Fibroblast of lung (primary cell): ENCODE data around the gene SNX32. TPM values are rescaled to one million over a fixed set of nuclear protein-coding genes. Genes with fewer than 3 reads are reported as not detected.
A peak's percentile ranks its signal among the peaks of the same experiment; 100 is the strongest.

Experiments used
- DNase-seq, 2 donors: peaks; one replicate each; pipeline versions ENCODE4 v3.0.0 to v3.0.0-alpha.2; 2010; ENCODE audit warnings: low read depth in 2 of 2
- H2AFZ ChIP-seq: 2 replicates; pipeline ENCODE4 v1.5.1; 2012; ENCODE audit warnings: low read length, control low read depth, inconsistent platforms
- H3K27ac ChIP-seq: 2 replicates; pipeline ENCODE4 v1.5.1; 2011; ENCODE audit warnings: low read length, control low read depth; ENCODE audit not compliant: insufficient read depth
- H3K27me3 ChIP-seq: 2 replicates; pipeline ENCODE4 v1.5.1; 2011; ENCODE audit warnings: mild to moderate bottlenecking, low read length; ENCODE audit not compliant: control insufficient read depth, insufficient read depth
- H3K36me3 ChIP-seq: 2 replicates; pipeline ENCODE4 v1.5.1; 2011; ENCODE audit warnings: low read length; ENCODE audit not compliant: control insufficient read depth, insufficient read depth
- H3K4me1 ChIP-seq: 2 replicates; pipeline ENCODE4 v1.5.1; 2011; ENCODE audit warnings: low read length; ENCODE audit not compliant: control insufficient read depth, insufficient read depth; ENCODE audit errors: extremely low read depth
- H3K4me2 ChIP-seq: 2 replicates; pipeline ENCODE4 v1.5.1; 2011; ENCODE audit warnings: low read length, control low read depth; ENCODE audit not compliant: insufficient read depth; ENCODE audit errors: extremely low read depth
- H3K4me3 ChIP-seq, 4 experiments: fragments of 200-600 bp in 1 of 4; sonication (generic) in 1 of 4; replicated peaks in 1 of 4; 2 replicates each; pipeline ENCODE4 v1.5.1; 2011 to 2016; ENCODE audit warnings: low read length in 4 of 4, low read depth in 3 of 4, mild to moderate bottlenecking in 3 of 4, control low read depth in 2 of 4, inconsistent platforms in 1 of 4, mixed read lengths in 1 of 4; ENCODE audit not compliant: insufficient read depth in 1 of 4; ENCODE audit errors: control extremely low read depth in 1 of 4
- H3K79me2 ChIP-seq: 2 replicates; pipeline ENCODE4 v1.5.1; 2012; ENCODE audit warnings: mild to moderate bottlenecking, low read length, inconsistent platforms; ENCODE audit not compliant: control insufficient read depth, insufficient read depth
- H3K9ac ChIP-seq: 2 replicates; pipeline ENCODE4 v1.5.1; 2011; ENCODE audit warnings: mild to moderate bottlenecking, low read length, control low read depth; ENCODE audit not compliant: insufficient read depth
- H3K9me3 ChIP-seq: 2 replicates; pipeline ENCODE4 v1.5.1; 2012; ENCODE audit warnings: low read depth, low read length; ENCODE audit not compliant: control insufficient read depth, insufficient read depth
- H4K20me1 ChIP-seq: 2 replicates; pipeline ENCODE4 v1.5.1; 2011; ENCODE audit warnings: low read length; ENCODE audit not compliant: control insufficient read depth, insufficient read depth; ENCODE audit errors: extremely low read depth
- CTCF ChIP-seq, 2 donors: IDR thresholded peaks in 1 of 2; conservative IDR thresholded peaks in 1 of 2; 1 replicate in 1 of 2; 2 replicates in 1 of 2; pipeline ENCODE4 v1.5.1; 2011 to 2012; ENCODE audit warnings: low read length in 2 of 2, control low read depth in 1 of 2, inconsistent platforms in 1 of 2, low read depth in 1 of 2, mild to moderate bottlenecking in 1 of 2
- EZH2 ChIP-seq: IDR thresholded peaks from 2 replicates; pipeline ENCODE4 v1.5.1; 2012; ENCODE audit warnings: low read length, control low read depth, mild to moderate bottlenecking; ENCODE audit errors: missing control alignments
- polyA plus RNA-seq, 2 donors: library from polyadenylated mRNA; depleted of rRNA in 1 of 2; stranded (reverse) in 1 of 2; unstranded in 1 of 2; fragments of >200 nt; gene quantifications; 2 replicates each; pipeline ENCODE4 v1.2.1, GENCODE V29; 2011 to 2012; ENCODE audit warnings: missing spikeins in 1 of 2
- total RNA-seq: library from RNA; depleted of rRNA; stranded (reverse); fragments of >200 nt; gene quantifications from 2 replicates; pipeline ENCODE4 v1.2.1, GENCODE V29; 2014

SNX32 gene
- total and polyA plus RNA-seq, 2 donors (not counting 1 experiment from before 2014, with no cell fraction given): 0.33 to 3.1 TPM

- no peak overlapping the region for H3K4me2 ChIP-seq
- H3K79me2 ChIP-seq: no peaks in the 10 kb centered on the region
- peaks cover 34% of the 10 kb centered on the region for H3K27me3 ChIP-seq
- H3K36me3 ChIP-seq: no peaks in the 10 kb centered on the region
- H4K20me1 ChIP-seq: no peaks in the 10 kb centered on the region
- no peak overlapping the region for H3K27ac ChIP-seq
- no peak overlapping the region for H2AFZ ChIP-seq
- no peaks in the 10 kb centered on the region for H3K9me3 ChIP-seq
- TF ChIP-seq CTCF (conservative IDR thresholded peaks at IDR 0.05 in 1 of 2, IDR thresholded peaks at IDR 0.05 in 1 of 2; ENCODE audit: low read depth in 1 of 2, low read length in 2 of 2) (no peak), EZH2 (no peak)
- DNase-seq: peak in 1 of 2 donors; percentile 22
- no peak overlapping the region for H3K4me3 ChIP-seq
- H3K4me1 ChIP-seq: no peaks in the 10 kb centered on the region
- H3K9ac ChIP-seq: no peak overlapping the region
These were observed 42.0 kb upstream of the SNX32 start for GRCh38 chr11:65791719-65792213.

GRCh38 chr11:65792456-65792855, 41.3 kb upstream of the SNX32 start:
- Histone ChIP-seq H3K27ac (no peak overlapping the region), H3K27me3 (peaks cover 30% of the 10 kb centered on the region), H2AFZ (no peak overlapping the region), H3K9me3 (no peaks in the 10 kb centered on the region), H4K20me1 (no peaks in the 10 kb centered on the region), H3K9ac (no peak overlapping the region), H3K4me2 (no peak overlapping the region), H3K4me3 (no peak overlapping the region), H3K36me3 (no peaks in the 10 kb centered on the region), H3K79me2 (no peaks in the 10 kb centered on the region), H3K4me1 (no peaks in the 10 kb centered on the region)
- no peak for TF ChIP-seq CTCF (conservative IDR thresholded peaks at IDR 0.05 in 1 of 2, IDR thresholded peaks at IDR 0.05 in 1 of 2; ENCODE audit: low read depth in 1 of 2, low read length in 2 of 2)
- TF ChIP-seq EZH2: no peak
- no peak for DNase-seq

- H3K79me2 ChIP-seq: no peaks in the 10 kb centered on the region
- peaks cover 26% of the 10 kb centered on the region for H3K27me3 ChIP-seq
- DNase-seq: no peak
These were observed 40.6 kb upstream of the SNX32 start for GRCh38 chr11:65793144-65793581.

More at GRCh38 chr11:65793144-65793581, 40.6 kb upstream of the SNX32 start:
- H3K4me3 ChIP-seq: no peak overlapping the region
- no peaks in the 10 kb centered on the region for H4K20me1 ChIP-seq
- H3K9me3 ChIP-seq: no peaks in the 10 kb centered on the region
- H2AFZ ChIP-seq: no peak overlapping the region
- no peak overlapping the region for H3K27ac ChIP-seq
- no peak overlapping the region for H3K4me2 ChIP-seq
- H3K9ac ChIP-seq: no peak overlapping the region
- H3K36me3 ChIP-seq: no peaks in the 10 kb centered on the region
- no peaks in the 10 kb centered on the region for H3K4me1 ChIP-seq
- no peak for TF ChIP-seq CTCF (conservative IDR thresholded peaks at IDR 0.05 in 1 of 2, IDR thresholded peaks at IDR 0.05 in 1 of 2; ENCODE audit: low read depth in 1 of 2, low read length in 2 of 2)
- no peak for TF ChIP-seq EZH2
